Measurements from ENCODE around the gene ZNF785.

ZNF785 gene

DNA sequence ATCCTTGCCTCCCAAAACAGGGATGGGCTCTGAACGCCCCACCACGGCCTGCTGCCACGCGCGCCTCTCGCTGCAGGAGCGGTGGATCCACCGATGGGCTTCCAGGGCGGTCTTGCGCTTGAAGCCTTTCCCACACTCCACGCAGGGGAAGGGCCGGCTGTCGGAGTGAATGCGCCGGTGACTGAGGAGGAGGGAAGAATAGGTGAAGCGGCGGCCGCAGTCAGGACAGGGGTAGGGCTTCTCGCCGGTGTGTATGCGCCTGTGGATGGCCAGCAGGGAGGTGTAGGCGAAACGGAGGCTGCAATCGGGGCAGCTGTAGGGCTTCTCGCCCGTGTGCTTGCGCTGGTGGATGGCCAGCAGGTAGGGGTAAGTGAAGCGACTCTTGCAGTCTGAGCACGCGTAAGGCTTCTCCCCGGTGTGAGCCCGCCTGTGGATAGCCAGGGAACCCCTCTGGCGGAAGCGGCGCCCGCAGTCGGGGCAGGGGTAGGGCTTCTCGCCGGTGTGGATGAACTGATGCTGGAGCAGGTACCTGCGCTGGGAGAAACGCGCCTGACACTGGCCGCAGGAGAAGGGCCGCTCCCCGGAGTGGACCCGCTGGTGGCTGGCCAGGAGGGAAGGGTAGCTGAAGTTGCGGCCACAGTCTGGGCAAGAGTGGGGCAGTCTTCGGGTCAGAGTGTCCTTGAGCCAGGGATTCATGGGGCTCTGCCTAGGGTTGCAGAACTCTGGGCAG, 2.7 kb downstream of the ZNF785 start:
- H3K4me3 ChIP-seq (ENCODE audit: low read depth, low read length), result no peak overlapping the region
- TF ChIP-seq, protein P1, sequence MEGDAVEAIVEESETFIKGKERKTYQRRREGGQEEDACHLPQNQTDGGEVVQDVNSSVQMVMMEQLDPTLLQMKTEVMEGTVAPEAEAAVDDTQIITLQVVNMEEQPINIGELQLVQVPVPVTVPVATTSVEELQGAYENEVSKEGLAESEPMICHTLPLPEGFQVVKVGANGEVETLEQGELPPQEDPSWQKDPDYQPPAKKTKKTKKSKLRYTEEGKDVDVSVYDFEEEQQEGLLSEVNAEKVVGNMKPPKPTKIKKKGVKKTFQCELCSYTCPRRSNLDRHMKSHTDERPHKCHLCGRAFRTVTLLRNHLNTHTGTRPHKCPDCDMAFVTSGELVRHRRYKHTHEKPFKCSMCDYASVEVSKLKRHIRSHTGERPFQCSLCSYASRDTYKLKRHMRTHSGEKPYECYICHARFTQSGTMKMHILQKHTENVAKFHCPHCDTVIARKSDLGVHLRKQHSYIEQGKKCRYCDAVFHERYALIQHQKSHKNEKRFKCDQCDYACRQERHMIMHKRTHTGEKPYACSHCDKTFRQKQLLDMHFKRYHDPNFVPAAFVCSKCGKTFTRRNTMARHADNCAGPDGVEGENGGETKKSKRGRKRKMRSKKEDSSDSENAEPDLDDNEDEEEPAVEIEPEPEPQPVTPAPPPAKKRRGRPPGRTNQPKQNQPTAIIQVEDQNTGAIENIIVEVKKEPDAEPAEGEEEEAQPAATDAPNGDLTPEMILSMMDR (IDR thresholded peaks at IDR 0.05; ENCODE audit: low read depth, low read length), result no peak

DNA sequence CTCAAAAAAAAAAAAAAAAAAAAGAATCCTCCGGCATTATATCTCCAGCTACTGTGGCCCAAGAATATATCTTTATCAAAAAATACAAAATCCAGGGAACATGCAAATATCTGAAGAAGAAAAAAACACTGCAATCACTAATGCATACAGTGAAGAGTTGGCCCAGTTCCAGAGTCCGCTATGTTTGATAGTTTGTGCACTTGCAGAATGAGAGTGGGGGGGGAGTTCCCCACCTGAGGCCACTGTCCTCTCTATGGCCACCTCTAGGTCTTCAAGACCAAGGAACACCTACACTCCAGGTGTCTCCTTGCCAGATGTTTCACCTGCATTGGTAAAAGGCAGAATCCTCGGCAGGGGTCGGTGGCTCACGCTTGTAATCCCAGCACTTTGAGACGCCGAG, 4.0 kb downstream of the ZNF785 start:
- H3K4me3 ChIP-seq (ENCODE audit: low read depth, low read length), result no peak overlapping the region
- TF ChIP-seq, protein P1 (IDR thresholded peaks at IDR 0.05; ENCODE audit: low read depth, low read length), result no peak

DNA sequence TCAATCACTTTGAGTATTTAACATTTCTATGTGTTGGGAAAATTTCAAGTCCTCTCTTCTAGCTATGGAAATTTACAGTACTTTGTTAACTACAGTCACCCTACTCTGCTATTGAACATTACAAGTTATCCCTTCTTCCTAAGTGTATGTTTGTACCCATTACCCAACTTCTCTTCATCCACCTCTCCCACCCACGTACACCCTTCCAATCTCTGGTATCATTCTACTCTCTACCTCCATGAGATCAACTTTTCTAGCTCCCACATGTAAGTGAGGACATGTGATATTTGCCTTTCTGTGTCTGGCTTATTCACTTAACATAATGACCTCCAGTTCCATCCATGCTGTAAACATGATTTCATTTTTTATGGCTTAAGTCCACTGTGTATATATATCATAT, 10.8 kb downstream of the ZNF785 start:
- TF ChIP-seq, protein P1 (IDR thresholded peaks at IDR 0.05; ENCODE audit: low read depth, low read length), result no peak
- H3K4me3 ChIP-seq (ENCODE audit: low read depth, low read length), result no peak overlapping the region

DNA sequence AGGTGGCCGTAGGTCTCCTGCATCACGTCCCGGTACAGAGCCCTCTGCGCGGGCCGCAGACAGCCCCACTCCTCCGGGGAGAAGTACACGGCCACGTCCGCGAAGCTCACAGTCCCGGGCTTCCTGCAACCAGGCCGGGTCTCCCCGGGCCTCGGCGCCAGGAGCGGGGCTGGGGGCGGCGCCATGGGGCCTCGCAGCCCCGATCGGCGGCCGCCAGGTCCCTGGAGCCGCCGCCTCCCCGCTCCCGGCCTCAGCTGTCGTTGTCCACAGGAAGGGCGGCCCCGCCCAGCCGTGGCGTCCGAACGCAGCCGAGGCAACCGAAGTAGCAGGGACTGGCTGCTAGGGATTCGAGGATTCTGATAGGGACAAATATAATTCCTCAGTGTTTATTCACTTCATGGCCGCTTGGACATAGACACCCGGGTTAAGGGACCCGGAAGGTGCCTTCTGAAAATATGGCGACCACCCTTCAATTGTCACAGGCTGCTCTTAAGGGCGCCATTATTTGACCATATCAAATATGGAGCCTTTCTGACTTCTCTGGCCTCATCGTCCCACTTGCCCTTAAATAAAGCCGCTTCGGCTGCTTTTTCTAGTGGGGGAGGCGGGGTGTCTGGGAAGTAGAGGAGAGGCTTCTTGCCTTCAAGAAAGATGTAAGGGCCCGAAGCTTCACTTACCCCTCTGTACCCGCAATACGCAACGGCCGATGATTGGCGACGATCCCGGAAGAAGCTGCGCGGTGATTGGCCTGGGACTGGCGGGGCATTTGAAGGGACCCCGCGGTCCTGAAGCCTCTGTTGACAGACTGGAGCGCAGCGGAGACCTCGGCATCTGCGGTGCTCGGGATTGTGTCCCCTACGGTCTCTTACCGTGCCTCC, 13.8 kb downstream of the ZNF785 start, which contains the start of gene ZNF688:
ZNF688 (minus strand) TSS at position 270 of the 878 bp plus-strand sequence; CDS start at position 185, 85 bp downstream.
- TF ChIP-seq, protein P1 (IDR thresholded peaks at IDR 0.05; ENCODE audit: low read depth, low read length), result no peak

DNA sequence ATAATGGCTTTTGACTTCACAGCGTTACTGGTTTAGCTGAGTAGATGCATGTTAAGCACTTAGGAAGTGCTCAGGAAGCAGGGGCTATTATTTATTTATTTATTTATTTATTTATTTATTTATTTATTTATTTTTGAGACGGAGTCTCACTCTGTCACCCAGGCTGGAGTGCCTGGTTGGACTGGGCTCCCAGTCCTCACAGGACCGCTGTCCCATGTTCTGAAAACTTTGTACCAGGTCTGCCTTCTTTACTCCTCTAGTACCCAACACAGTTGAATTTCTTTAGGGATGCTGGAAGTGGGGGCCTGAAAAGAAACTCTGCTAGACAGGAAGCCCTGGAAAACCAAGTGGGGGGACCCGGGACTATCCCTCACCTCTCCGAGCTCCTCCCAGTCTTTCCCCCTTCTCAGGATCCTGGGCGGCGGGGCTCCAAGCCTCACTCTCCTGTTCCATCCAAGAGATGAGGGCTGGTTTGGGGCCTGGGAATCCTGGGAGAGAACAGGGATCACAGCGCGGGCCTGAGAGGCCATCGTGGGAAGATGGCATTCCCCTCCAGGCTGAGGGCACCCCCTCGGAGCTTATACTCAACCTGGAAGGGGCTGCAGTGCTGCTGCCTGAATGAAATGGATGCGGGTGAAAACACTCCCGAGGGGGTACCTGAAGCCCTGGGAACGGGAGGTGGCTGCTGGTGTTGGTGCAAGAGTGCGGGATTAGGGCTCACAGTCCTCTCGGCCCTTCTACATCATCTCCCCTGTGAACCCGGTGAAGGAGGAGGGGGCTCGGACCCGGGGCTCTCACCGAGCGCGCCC, 14.7 kb downstream of the ZNF785 start:
- TF ChIP-seq, protein P1 (IDR thresholded peaks at IDR 0.05; ENCODE audit: low read depth, low read length), result no peak
- peak overlapping the region; percentile 66 for H3K4me3 ChIP-seq (ENCODE audit: low read depth, low read length)

More for the DNA sequence above, 13.8 kb downstream of the ZNF785 start, which contains the start of gene ZNF688:
- H3K4me3 ChIP-seq (ENCODE audit: low read depth, low read length), result peak within 1 kb of the TSS; percentile 66

DNA sequence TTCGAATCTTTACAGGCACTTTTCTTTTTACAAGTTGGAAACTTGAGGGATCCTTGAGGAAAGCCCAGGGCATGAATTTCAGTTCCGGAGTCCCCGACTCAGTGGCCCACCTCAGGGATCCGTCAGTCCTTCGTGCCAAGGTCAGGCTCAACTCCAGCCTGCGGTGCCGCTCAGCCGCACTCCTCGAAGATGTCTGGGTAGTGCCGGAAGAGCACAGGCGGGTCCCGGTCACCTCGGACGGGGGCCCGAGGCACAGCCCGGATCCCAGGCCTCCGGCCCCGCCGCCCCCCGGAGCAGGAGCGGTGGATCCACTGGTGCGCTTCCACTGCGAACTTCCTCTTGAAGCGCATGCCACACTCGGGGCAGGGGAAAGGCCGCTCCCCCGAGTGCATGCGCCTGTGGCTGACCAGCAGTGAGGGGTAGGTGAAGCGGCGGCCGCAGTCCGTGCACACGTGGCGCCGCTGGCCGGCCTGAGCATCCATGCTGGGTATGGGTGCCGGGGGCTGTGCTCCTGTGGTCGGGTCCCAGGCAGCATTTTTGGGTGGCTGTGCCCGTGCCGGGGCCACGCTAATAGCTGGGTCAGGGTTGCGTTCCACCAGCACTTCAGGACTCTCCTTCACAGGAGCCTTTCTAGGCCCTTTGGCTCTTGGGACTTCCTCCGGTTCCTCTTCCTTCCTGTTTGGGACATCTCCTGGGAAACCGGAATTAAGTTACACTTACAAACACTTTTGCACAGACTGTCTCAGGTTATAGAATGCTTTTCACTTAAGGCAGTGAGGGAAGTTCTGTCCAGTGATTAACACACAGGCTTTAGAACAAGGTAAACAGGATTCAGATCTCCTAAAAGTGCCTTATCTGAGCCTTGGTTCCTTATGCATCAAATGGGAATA, 15.5 kb downstream of the ZNF785 start:
- TF ChIP-seq, protein P1 (IDR thresholded peaks at IDR 0.05; ENCODE audit: low read depth, low read length), result no peak
- H3K4me3 ChIP-seq (ENCODE audit: low read depth, low read length), result no peak overlapping the region

Measured in WI38 (cell line).